Activated naive CD4-positive, alpha-beta T cell (primary cell): ENCODE results near the gene MTA1.

Experiments used
- DNase-seq, 4 experiments: peaks; one replicate each; lab custom pipeline; 2025; lab: John Stamatoyannopoulos, UW

Gene MTA1

GRCh38 chr14:105410642-105411016 lies 9.0 kb upstream of the MTA1 start:
- DNase-seq, result no peak

- DNase-seq, result peak in 1 of 4 experiments; percentile 12
Observed at GRCh38 chr14:105411017-105411941, 8.3 kb upstream of the MTA1 start.

DNA sequence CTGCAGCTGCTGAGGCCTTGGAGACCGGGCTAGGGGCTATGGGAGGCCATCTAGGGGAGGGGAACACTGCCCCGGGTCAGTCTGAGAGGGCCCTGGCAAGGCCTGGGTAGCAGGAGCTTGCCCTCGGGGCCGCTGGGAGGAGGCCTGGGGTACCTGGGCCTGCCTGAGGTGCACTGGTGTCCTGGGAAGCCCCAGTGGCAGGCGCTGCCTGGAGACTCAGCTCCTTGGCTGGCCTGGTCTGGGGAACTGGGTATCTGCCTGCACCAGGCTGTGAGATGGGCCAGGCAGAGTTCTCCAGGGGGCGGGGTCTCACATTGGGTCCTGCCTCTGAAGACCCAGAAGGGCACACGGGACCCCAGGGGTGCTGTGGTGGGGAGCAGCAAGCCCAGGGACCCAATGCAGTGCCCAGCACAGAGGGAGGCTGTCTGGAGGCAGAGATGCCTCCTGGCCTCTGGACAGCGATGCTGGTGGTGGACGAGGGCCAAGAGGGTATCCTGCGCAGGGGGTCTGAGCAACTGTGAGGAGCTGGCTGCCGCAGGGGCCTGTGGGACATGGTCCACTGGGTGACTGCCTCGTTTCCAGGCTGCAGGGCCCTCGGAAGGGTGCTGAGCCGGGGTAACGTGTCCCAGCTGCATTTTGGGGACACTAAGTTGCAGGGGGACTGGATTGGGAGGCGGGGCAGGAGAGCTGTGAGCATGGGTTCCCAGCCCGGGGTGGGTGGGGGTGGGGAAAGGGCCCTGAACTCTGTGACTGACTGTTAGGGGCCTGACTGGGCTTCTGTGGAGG lies 7.4 kb upstream of the MTA1 start:
- no peak for DNase-seq

- DNase-seq, result no peak
Observed at GRCh38 chr14:105412771-105413543, 6.7 kb upstream of the MTA1 start.

DNA sequence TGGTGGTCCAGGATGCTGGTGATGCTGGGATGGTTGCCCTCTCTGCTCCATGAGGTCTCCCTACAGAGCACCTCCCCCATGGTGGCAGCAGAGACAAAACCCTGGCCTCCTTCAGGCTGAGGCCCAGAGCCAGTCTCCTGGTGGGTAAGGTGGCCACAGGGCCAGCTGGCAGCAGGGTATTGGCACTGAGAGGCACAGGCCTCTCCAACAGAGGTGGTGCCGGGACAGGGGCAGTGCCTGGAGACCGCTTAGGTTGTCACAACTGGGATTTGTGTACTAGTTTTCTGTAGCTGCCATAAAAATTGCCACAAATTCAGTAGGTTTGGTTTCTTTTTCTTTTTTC lies 6.1 kb upstream of the MTA1 start:
- DNase-seq, result no peak

- peak; percentile 35 to 73 (median 44) for DNase-seq
Observed at GRCh38 chr14:105414456-105415371, 4.9 kb upstream of the MTA1 start.

DNA sequence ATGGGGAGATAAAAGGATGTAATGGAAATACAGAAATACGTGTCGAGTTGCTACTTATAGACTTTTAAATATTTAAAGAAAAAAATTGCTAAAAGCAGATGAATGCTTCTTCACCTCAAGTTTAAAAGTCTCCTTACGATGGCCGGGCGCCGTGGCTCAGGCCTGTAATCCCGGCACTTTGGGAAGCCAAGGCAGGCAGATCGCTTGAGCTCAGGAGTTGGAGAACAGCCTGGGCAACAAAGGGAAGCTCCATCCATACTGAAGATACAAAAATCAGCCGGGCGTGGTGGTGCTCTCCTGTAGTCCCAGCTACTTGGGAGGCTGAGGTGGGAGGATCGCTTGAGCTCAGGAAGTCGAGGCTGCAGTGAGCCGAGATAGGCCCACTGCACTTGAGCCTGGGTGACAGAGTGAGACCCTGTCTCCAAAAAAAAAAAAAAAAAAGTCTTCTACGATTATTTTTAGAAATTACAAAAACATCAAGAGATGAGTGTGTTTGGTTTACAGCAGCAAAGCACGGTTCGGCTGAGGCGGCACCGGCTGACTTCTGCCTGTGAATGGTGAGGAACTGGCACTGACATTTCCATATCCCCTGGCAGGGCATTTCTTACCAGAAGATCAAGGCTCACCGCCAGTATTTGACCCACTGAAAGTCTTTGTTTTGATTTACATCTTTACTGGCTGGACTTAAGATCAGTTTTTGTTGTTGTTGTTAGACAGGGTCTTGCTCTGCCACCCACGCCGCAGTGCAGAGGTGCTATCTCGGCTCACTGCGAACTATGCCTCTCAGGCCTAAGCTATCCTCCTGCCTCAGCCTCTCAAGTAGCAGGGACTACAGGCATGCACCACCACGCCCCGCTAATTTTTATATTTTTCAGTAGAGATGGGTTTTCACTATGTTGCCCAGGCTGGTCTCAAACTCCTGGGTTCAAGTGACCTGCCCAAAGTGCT lies 3.9 kb upstream of the MTA1 start:
- DNase-seq, result no peak

GRCh38 chr14:105416671-105417070 lies 3.0 kb upstream of the MTA1 start:
- no peak for DNase-seq

- no peak for DNase-seq
Observed at GRCh38 chr14:105417690-105418121, 1.9 kb upstream of the MTA1 start.

- DNase-seq, result no peak
Observed at GRCh38 chr14:105418269-105419194, 1.1 kb upstream of the MTA1 start.

GRCh38 chr14:105420101-105420973 lies 710 bp downstream of the MTA1 start:
- DNase-seq, result no peak

- DNase-seq, result no peak
Observed at GRCh38 chr14:105420974-105421674, 1.5 kb downstream of the MTA1 start.

GRCh38 chr14:105421723-105422615 lies 2.3 kb downstream of the MTA1 start:
- no peak for DNase-seq

DNA sequence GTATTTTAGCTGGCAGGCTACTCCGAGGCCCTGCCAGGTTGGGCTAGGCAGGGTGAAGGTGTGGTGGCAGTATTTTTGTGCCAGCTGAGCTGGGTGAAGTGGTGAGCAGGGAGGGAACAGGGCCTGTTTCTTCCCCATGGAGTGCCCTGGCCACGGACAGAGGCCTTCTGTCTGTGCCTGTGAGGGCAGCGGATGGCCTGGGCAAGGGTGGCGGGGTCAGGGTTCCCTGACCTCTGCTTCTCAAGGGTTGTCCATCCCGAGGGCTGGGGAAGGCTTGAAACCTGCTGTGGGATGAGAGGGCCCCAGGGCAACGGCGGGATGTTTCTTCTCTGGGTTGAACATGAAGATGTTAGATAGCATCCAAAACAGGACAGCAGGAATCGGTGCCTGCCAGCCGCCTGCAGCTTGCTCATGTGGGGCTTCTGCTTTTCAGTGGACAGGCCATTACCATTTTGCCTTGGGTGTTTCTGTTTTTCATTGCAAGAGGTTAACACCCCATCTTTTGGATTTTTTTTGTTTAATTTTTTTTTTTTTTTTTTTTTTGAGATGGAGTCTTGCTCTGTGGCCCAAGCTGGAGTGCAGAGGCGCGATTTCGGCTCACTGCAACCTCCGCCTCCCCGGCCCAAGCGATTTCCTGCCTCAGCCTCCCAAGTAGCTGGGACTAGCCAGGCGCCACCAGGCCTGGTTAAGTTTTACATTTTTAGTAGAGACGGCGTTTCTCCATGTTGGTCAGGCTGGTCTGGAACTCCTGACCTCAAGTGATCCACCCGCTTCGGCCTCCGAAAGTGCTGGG lies 3.3 kb downstream of the MTA1 start:
- no peak for DNase-seq

DNA sequence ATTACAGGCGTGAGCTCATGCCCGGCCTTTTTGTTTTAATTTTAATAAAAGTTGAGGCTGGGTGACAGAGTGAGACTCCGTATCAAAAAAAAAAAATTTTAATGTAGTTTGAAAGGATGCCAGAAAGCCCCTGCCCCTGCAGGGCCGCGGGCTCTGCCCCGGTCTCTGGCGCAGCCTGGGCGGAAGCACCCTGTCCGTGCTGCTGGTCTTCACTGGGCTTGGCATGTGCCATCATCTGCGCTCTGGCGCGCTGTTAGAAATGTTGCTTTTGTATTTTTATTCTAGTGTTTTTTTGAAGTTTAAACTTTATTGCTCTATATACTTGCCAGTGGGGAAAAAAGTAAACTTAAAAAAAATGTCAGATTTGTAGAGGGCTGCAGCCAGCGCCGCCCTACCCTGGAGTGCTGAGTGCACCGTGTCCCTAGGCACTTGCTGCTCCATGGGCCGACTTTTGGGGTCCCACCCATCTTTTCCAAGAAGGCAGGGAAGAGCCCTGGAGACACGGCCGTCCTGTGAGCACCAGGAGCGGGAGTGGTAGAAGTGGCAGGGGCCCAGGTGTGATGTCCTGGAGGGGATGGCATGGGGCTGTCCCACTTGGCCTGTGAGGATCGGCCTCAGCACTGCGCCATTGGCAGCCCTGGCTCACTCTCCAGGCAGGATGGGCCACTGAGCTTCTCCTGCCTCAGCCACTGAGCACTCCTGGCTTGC lies 4.0 kb downstream of the MTA1 start:
- DNase-seq, result no peak
